ENCODE results near the gene EIF4ENIF1. TPM values are rescaled to one million over a fixed set of nuclear protein-coding genes. Genes with fewer than 3 reads are reported as not detected.

EIF4ENIF1 gene
- total RNA-seq, 1 donor from 2014 or later = 105 TPM

GRCh38 chr22:31448382-31448781 is 41.3 kb downstream of the EIF4ENIF1 start:
- peaks cover 39% of the 10 kb centered on the region for H3K36me3 Mint-ChIP-seq (ENCODE audit: low read depth)
- no peak overlapping the region for H3K27ac Mint-ChIP-seq
- no peaks in the 10 kb centered on the region for H3K27me3 Mint-ChIP-seq (ENCODE audit: insufficient read depth)
- intact Hi-C loops (cut with micrococcal nuclease) = no loop called here
- H3K4me1 Mint-ChIP-seq (ENCODE audit: low read depth) = peaks cover 6% of the 10 kb centered on the region
- no peaks in the 10 kb centered on the region for H3K9me3 Mint-ChIP-seq
- DNase-seq (ENCODE audit: low spot score) = no peak
- no peak overlapping the region for H3K4me3 Mint-ChIP-seq

GRCh38 chr22:31447337-31447736 is 42.3 kb downstream of the EIF4ENIF1 start:
- no peak for DNase-seq (ENCODE audit: low spot score)
- Mint-ChIP-seq H3K27ac (no peak overlapping the region), H3K27me3 (ENCODE audit: insufficient read depth) (no peaks in the 10 kb centered on the region), H3K4me1 (ENCODE audit: low read depth) (peaks cover 6% of the 10 kb centered on the region), H3K4me3 (no peak overlapping the region), H3K9me3 (no peaks in the 10 kb centered on the region), H3K36me3 (ENCODE audit: low read depth) (peaks cover 48% of the 10 kb centered on the region)
- intact Hi-C loops (cut with micrococcal nuclease) = no loop called here

GRCh38 chr22:31446767-31447166 is 42.9 kb downstream of the EIF4ENIF1 start:
- Mint-ChIP-seq H3K4me1 (ENCODE audit: low read depth) (peaks cover 6% of the 10 kb centered on the region), H3K27ac (no peak overlapping the region), H3K9me3 (no peaks in the 10 kb centered on the region), H3K27me3 (ENCODE audit: insufficient read depth) (no peaks in the 10 kb centered on the region), H3K4me3 (no peak overlapping the region), H3K36me3 (ENCODE audit: low read depth) (peaks cover 52% of the 10 kb centered on the region)
- DNase-seq (ENCODE audit: low spot score) = no peak
- intact Hi-C loops (cut with micrococcal nuclease) = no loop called here

- no peak overlapping the region for H3K27ac Mint-ChIP-seq
- no peak for DNase-seq (ENCODE audit: low spot score)
- peaks cover 6% of the 10 kb centered on the region for H3K4me1 Mint-ChIP-seq (ENCODE audit: low read depth)
- intact Hi-C loops (cut with micrococcal nuclease) = no loop called here
- H3K36me3 Mint-ChIP-seq (ENCODE audit: low read depth) = peaks cover 57% of the 10 kb centered on the region
- no peak overlapping the region for H3K4me3 Mint-ChIP-seq
- H3K9me3 Mint-ChIP-seq = no peaks in the 10 kb centered on the region
- no peaks in the 10 kb centered on the region for H3K27me3 Mint-ChIP-seq (ENCODE audit: insufficient read depth)
Observed at GRCh38 chr22:31446208-31446607, 43.4 kb downstream of the EIF4ENIF1 start.

GRCh38 chr22:31445642-31446041 is 44.0 kb downstream of the EIF4ENIF1 start:
- intact Hi-C loops (cut with micrococcal nuclease) = no loop called here
- no peaks in the 10 kb centered on the region for H3K9me3 Mint-ChIP-seq
- no peaks in the 10 kb centered on the region for H3K27me3 Mint-ChIP-seq (ENCODE audit: insufficient read depth)
- no peak overlapping the region for H3K4me3 Mint-ChIP-seq
- peaks cover 58% of the 10 kb centered on the region for H3K36me3 Mint-ChIP-seq (ENCODE audit: low read depth)
- peaks cover 6% of the 10 kb centered on the region for H3K4me1 Mint-ChIP-seq (ENCODE audit: low read depth)
- peak overlapping the region; percentile 74 for H3K27ac Mint-ChIP-seq
- DNase-seq (ENCODE audit: low spot score) = no peak

- intact Hi-C loops (cut with micrococcal nuclease) = no loop called here
- H3K4me1 Mint-ChIP-seq (ENCODE audit: low read depth) = peaks cover 6% of the 10 kb centered on the region
- peaks cover 64% of the 10 kb centered on the region for H3K36me3 Mint-ChIP-seq (ENCODE audit: low read depth)
- no peak for DNase-seq (ENCODE audit: low spot score)
- H3K27ac Mint-ChIP-seq = no peak overlapping the region
- H3K9me3 Mint-ChIP-seq = no peaks in the 10 kb centered on the region
- no peak overlapping the region for H3K4me3 Mint-ChIP-seq
- no peaks in the 10 kb centered on the region for H3K27me3 Mint-ChIP-seq (ENCODE audit: insufficient read depth)
Observed at GRCh38 chr22:31443516-31443915, 46.1 kb downstream of the EIF4ENIF1 start.

GRCh38 chr22:31442768-31443489 is 46.7 kb downstream of the EIF4ENIF1 start:
- DNase-seq (ENCODE audit: low spot score) = no peak
- Mint-ChIP-seq H3K36me3 (ENCODE audit: low read depth) (peaks cover 67% of the 10 kb centered on the region), H3K27me3 (ENCODE audit: insufficient read depth) (no peaks in the 10 kb centered on the region), H3K9me3 (no peaks in the 10 kb centered on the region), H3K4me1 (ENCODE audit: low read depth) (peaks cover 6% of the 10 kb centered on the region), H3K4me3 (no peak overlapping the region), H3K27ac (no peak overlapping the region)
- intact Hi-C loops (cut with micrococcal nuclease) = no loop called here

- no peak overlapping the region for H3K27ac Mint-ChIP-seq
- H3K4me1 Mint-ChIP-seq (ENCODE audit: low read depth) = peaks cover 16% of the 10 kb centered on the region
- H3K27me3 Mint-ChIP-seq (ENCODE audit: insufficient read depth) = no peaks in the 10 kb centered on the region
- H3K4me3 Mint-ChIP-seq = no peak overlapping the region
- DNase-seq (ENCODE audit: low spot score) = no peak
- no peaks in the 10 kb centered on the region for H3K9me3 Mint-ChIP-seq
- H3K36me3 Mint-ChIP-seq (ENCODE audit: low read depth) = peaks cover 74% of the 10 kb centered on the region
- intact Hi-C loops (cut with micrococcal nuclease) = no loop called here
Observed at GRCh38 chr22:31441652-31442051, 48.0 kb downstream of the EIF4ENIF1 start.

- Mint-ChIP-seq H3K4me3 (no peak overlapping the region), H3K4me1 (ENCODE audit: low read depth) (peaks cover 15% of the 10 kb centered on the region), H3K9me3 (no peaks in the 10 kb centered on the region), H3K27ac (no peak overlapping the region), H3K36me3 (ENCODE audit: low read depth) (peaks cover 74% of the 10 kb centered on the region), H3K27me3 (ENCODE audit: insufficient read depth) (no peaks in the 10 kb centered on the region)
- no peak for DNase-seq (ENCODE audit: low spot score)
- intact Hi-C loops (cut with micrococcal nuclease) = no loop called here
Observed at GRCh38 chr22:31440681-31441080, 49.0 kb downstream of the EIF4ENIF1 start.

- Mint-ChIP-seq H3K4me3 (no peak overlapping the region), H3K36me3 (ENCODE audit: low read depth) (peaks cover 69% of the 10 kb centered on the region), H3K27ac (no peak overlapping the region), H3K9me3 (no peaks in the 10 kb centered on the region), H3K27me3 (ENCODE audit: insufficient read depth) (no peaks in the 10 kb centered on the region), H3K4me1 (ENCODE audit: low read depth) (peaks cover 10% of the 10 kb centered on the region)
- intact Hi-C loops (cut with micrococcal nuclease) = no loop called here
- DNase-seq (ENCODE audit: low spot score) = no peak
Observed at GRCh38 chr22:31439808-31440207, 49.8 kb downstream of the EIF4ENIF1 start.

- Mint-ChIP-seq H3K36me3 (ENCODE audit: low read depth) (peaks cover 60% of the 10 kb centered on the region), H3K9me3 (no peaks in the 10 kb centered on the region), H3K27ac (no peak overlapping the region), H3K27me3 (ENCODE audit: insufficient read depth) (no peaks in the 10 kb centered on the region), H3K4me1 (ENCODE audit: low read depth) (peaks cover 10% of the 10 kb centered on the region), H3K4me3 (no peak overlapping the region)
- no peak for DNase-seq (ENCODE audit: low spot score)
- intact Hi-C loops (cut with micrococcal nuclease) = no loop called here
Observed at GRCh38 chr22:31436132-31436531, 53.5 kb downstream of the EIF4ENIF1 start.

- no peak for DNase-seq (ENCODE audit: low spot score)
- peaks cover 2% of the 10 kb centered on the region for H3K4me1 Mint-ChIP-seq (ENCODE audit: low read depth)
- no peak overlapping the region for H3K27ac Mint-ChIP-seq
- intact Hi-C loops (cut with micrococcal nuclease) = no loop called here
- H3K4me3 Mint-ChIP-seq = no peak overlapping the region
- H3K9me3 Mint-ChIP-seq = no peaks in the 10 kb centered on the region
- H3K27me3 Mint-ChIP-seq (ENCODE audit: insufficient read depth) = no peaks in the 10 kb centered on the region
- peaks cover 45% of the 10 kb centered on the region for H3K36me3 Mint-ChIP-seq (ENCODE audit: low read depth)
Observed at GRCh38 chr22:31431950-31432349, 57.7 kb downstream of the EIF4ENIF1 start.

- DNase-seq (ENCODE audit: low spot score) = no peak
- Mint-ChIP-seq H3K27me3 (ENCODE audit: insufficient read depth) (no peaks in the 10 kb centered on the region), H3K36me3 (ENCODE audit: low read depth) (peaks cover 43% of the 10 kb centered on the region), H3K4me1 (ENCODE audit: low read depth) (no peaks in the 10 kb centered on the region), H3K9me3 (no peaks in the 10 kb centered on the region), H3K4me3 (no peak overlapping the region), H3K27ac (no peak overlapping the region)
- intact Hi-C loops (cut with micrococcal nuclease) = no loop called here
Observed at GRCh38 chr22:31425331-31426050, 64.2 kb downstream of the EIF4ENIF1 start.

All from activated T-helper 1 cell treated with anti-CD3 and anti-CD28 coated beads, Interleukin-12 subunit alpha, Interleukin-12 subunit beta, Interleukin-2, Interleukin-4 antibody, amounts not matched to agents 30 ng/mL and 10 ng/mL and 1 ng/mL, durations not matched to agents 14 hours and 24 hours and 36 hours (primary cell).